A673 (cell line): ENCODE results near the gene INHBC. TPM values are rescaled to one million over a fixed set of nuclear protein-coding genes. Genes with fewer than 3 reads are reported as not detected.

ENCODE experiments used
- BruUV-seq: library from RNA; stranded (reverse); fragments of 400-500 nt; replicated peaks from 2 replicates; lab custom pipeline; 2021; lab: Mats Ljungman, UMichigan
- CTCF ChIA-PET: fragments of 300-600 bp; sonication (Branson Sonifier 250); formaldehyde crosslinking; loops from one replicate; lab custom pipeline; 2022; ENCODE audit warnings: antibody characterized with exemption; lab: Charles Lee
- POLR2A ChIA-PET: fragments of 300-600 bp; sonication (Branson Sonifier 250); formaldehyde crosslinking; loops from one replicate; lab custom pipeline; 2022; ENCODE audit warnings: antibody characterized with exemption; ENCODE audit not compliant: low non-redundant PET; lab: Charles Lee
- DNase-seq: peaks from one replicate; pipeline ENCODE4 v3.0.0-alpha.2; 2015; ENCODE audit warnings: low spot score
- H3K27ac ChIP-seq: fragments of 200-600 bp; sonication (generic); 2 replicates; pipeline ENCODE4 v1.5.1; 2016; ENCODE audit warnings: mixed run types, low read depth, mild to moderate bottlenecking, mixed read lengths, antibody characterized with exemption, low read length; ENCODE audit not compliant: poor library complexity, severe bottlenecking
- H3K27me3 ChIP-seq: fragments of 200-600 bp; sonication (generic); replicated peaks from 2 replicates; pipeline ENCODE4 v1.6.1; 2017; ENCODE audit warnings: mixed run types, low read depth, mild to moderate bottlenecking, mixed read lengths, antibody characterized with exemption, low read length; ENCODE audit not compliant: insufficient read depth, poor library complexity
- H3K36me3 ChIP-seq: fragments of 200-600 bp; sonication (generic); 2 replicates; pipeline ENCODE4 v1.6.1; 2016; ENCODE audit warnings: mixed run types, mild to moderate bottlenecking, mixed read lengths, antibody characterized with exemption, low read length; ENCODE audit not compliant: insufficient read depth, poor library complexity, severe bottlenecking
- H3K4me1 ChIP-seq: fragments of 200-600 bp; sonication (generic); 2 replicates; pipeline ENCODE4 v1.6.1; 2017; ENCODE audit warnings: mixed run types, mild to moderate bottlenecking, mixed read lengths, antibody characterized with exemption, low read length; ENCODE audit not compliant: insufficient read depth, poor library complexity, severe bottlenecking
- H3K4me3 ChIP-seq: fragments of 200-600 bp; sonication (generic); 2 replicates; pipeline ENCODE4 v1.5.1; 2016; ENCODE audit warnings: low read depth, mixed run types, mild to moderate bottlenecking, mixed read lengths, low read length; ENCODE audit not compliant: poor library complexity, severe bottlenecking
- H3K9me3 ChIP-seq: fragments of 200-600 bp; sonication (generic); 2 replicates; pipeline ENCODE4 v1.6.1; 2016; ENCODE audit warnings: mixed run types, low read depth, mild to moderate bottlenecking, mixed read lengths, antibody characterized with exemption, low read length; ENCODE audit not compliant: poor library complexity, severe bottlenecking
- EZH2 ChIP-seq: fragments of 200-600 bp; sonication (generic); IDR thresholded peaks from 2 replicates; pipeline ENCODE4 v1.6.1; 2017; ENCODE audit warnings: borderline replicate concordance, low read depth, mild to moderate bottlenecking, mixed read lengths, antibody characterized with exemption, low read length; ENCODE audit not compliant: poor library complexity, severe bottlenecking
- intact Hi-C: fragments of 100-400 bp; cut with micrococcal nuclease; formaldehyde crosslinking; loops from one replicate; pipeline ENCODE4 v1.10.0; 2022; ENCODE audit not compliant: unreplicated experiment
- total RNA-seq: library from RNA; stranded (reverse); gene quantifications from 2 replicates; pipeline ENCODE4 v1.2.3, GENCODE V29; 2021
- TF ChIP-seq, protein P1 (sequence below): fragments of 300-800, 200-600 bp; sonication (generic); conservative IDR thresholded peaks from 2 replicates; pipeline ENCODE4 v1.5.1; 2017; ENCODE audit warnings: low read depth, mild to moderate bottlenecking, antibody characterized with exemption, low read length, moderate library complexity, mixed read lengths

INHBC gene
- total RNA-seq, 1 experiment from 2014 or later: not detected

DNA sequence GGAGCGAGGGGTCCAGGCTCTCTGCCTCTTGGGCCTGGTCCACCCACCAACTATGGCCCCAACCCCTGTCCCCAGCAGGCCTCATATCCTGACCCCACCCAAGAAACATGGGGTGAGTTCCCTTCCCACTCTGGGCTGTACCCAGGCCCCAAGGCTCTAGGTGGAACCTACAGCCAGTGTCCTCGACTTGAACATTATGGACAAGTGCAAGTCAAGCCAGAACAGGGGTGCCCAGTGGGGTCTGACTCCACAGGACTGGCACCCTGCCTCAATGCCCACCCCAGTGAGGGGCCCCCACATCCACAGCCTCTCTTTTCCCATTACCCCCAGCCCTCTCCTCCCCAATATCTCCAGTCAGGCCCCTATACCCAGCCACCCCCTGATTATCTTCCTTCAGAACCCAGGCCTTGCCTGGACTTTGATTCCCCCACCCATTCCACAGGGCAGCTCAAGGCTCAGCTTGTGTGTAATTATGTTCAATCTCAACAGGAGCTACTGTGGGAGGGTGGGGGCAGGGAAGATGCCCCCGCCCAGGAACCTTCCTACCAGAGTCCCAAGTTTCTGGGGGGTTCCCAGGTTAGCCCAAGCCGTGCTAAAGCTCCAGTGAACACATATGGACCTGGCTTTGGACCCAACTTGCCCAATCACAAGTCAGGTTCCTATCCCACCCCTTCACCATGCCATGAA lies 36.5 kb downstream of the INHBC start:
- ChIA-PET CTCF (no interaction called here), POLR2A (no interaction called here)
- intact Hi-C loops: no loop called here
- H3K9me3 ChIP-seq: no peaks in the 10 kb centered on the region
- no peak for TF ChIP-seq EZH2
- TF ChIP-seq, protein P1, sequence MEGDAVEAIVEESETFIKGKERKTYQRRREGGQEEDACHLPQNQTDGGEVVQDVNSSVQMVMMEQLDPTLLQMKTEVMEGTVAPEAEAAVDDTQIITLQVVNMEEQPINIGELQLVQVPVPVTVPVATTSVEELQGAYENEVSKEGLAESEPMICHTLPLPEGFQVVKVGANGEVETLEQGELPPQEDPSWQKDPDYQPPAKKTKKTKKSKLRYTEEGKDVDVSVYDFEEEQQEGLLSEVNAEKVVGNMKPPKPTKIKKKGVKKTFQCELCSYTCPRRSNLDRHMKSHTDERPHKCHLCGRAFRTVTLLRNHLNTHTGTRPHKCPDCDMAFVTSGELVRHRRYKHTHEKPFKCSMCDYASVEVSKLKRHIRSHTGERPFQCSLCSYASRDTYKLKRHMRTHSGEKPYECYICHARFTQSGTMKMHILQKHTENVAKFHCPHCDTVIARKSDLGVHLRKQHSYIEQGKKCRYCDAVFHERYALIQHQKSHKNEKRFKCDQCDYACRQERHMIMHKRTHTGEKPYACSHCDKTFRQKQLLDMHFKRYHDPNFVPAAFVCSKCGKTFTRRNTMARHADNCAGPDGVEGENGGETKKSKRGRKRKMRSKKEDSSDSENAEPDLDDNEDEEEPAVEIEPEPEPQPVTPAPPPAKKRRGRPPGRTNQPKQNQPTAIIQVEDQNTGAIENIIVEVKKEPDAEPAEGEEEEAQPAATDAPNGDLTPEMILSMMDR: no peak
- H3K4me1 ChIP-seq: no peaks in the 10 kb centered on the region
- H3K27me3 ChIP-seq: peaks cover 24% of the 10 kb centered on the region
- no peak overlapping the region for H3K27ac ChIP-seq
- DNase-seq: no peak
- no TSS peak for BruUV-seq
- no peak overlapping the region for H3K4me3 ChIP-seq
- no peaks in the 10 kb centered on the region for H3K36me3 ChIP-seq

DNA sequence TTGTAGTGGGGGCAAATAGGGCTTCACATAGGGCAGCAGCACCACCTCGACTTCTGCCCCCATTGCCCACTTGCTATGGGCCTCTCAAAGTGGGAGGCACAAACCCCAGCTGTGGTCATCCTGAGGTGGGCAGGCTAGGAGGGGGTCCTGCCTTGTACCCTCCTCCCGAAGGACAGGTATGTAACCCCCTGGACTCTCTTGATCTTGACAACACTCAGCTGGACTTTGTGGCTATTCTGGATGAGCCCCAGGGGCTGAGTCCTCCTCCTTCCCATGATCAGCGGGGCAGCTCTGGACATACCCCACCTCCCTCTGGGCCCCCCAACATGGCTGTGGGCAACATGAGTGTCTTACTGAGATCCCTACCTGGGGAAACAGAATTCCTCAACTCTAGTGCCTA lies 37.1 kb downstream of the INHBC start:
- intact Hi-C loops: no loop called here
- POLR2A ChIA-PET: no interaction called here
- CTCF ChIA-PET: no interaction called here
- Histone ChIP-seq H3K27me3 (peaks cover 29% of the 10 kb centered on the region), H3K27ac (no peak overlapping the region), H3K4me1 (no peaks in the 10 kb centered on the region), H3K36me3 (no peaks in the 10 kb centered on the region), H3K9me3 (no peaks in the 10 kb centered on the region), H3K4me3 (no peak overlapping the region)
- TF ChIP-seq, protein P1: no peak
- no peak for TF ChIP-seq EZH2
- DNase-seq: no peak
- no TSS peak for BruUV-seq

DNA sequence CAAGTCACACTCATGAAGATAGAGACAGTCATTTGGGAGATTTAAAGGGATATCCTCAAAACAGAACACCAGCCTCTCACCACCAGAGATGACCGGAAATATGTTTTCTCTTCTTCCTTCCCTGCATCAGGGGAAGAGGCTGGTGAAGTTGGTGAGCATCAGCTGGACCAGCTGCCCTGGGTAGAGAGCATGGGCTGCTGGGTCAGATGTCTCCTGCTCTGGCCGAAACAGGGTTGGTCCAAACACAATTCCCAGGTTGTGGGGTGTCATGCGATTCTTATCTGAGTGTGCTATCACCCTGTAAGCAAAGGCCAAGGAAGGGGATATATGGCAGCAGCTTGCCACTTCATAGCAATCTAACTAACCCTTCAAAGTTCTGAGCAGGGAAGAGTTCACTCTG lies 37.8 kb downstream of the INHBC start:
- H3K4me1 ChIP-seq: no peaks in the 10 kb centered on the region
- no TSS peak for BruUV-seq
- no peaks in the 10 kb centered on the region for H3K36me3 ChIP-seq
- intact Hi-C loops: no loop called here
- DNase-seq: no peak
- no peak overlapping the region for H3K27ac ChIP-seq
- no peak overlapping the region for H3K4me3 ChIP-seq
- no peaks in the 10 kb centered on the region for H3K9me3 ChIP-seq
- CTCF ChIA-PET: interaction anchor here (0.6 kb wide), 1 partner anchor 229 kb away, joined by 5 read pairs; no protein-coding TSS in a partner anchor
- POLR2A ChIA-PET: no interaction called here
- TF ChIP-seq, protein P1: no peak
- no peak for TF ChIP-seq EZH2
- peaks cover 29% of the 10 kb centered on the region for H3K27me3 ChIP-seq
